Measurements from ENCODE around the gene HIBCH.

Gene HIBCH

DNA sequence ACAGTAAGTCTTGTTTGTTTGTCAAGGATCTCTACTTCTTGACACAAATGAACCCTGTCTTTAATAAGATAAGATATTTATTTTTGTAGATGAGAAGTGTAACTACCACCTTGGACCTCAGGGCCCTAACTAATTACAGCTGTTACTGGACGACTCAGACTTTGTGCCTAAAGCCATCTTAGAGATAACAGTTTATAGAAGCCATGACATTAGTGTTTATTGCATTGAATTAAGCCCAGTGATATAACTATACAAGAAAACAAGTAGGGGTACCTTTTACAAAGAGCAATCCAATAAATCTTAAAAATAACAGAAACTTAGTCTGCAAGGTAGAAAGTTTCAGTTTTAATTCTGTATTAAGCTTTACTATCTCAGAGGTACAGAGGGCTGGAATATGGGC lies 119.0 kb downstream of the HIBCH start:
- no peak for DNase-seq
- WGBS, result no CpG with 5 or more reads among the region's 1 CpG
- H3K18ac ChIP-seq (ENCODE audit: low read depth in 1 of 2, low read length in 2 of 2), result no peak overlapping the region
- no peak overlapping the region for H3K14ac ChIP-seq (ENCODE audit: low read length in 2 of 2)
- H3K9me3 ChIP-seq (ENCODE audit: control insufficient read depth, low read length), result no peaks in the 10 kb centered on the region
- H3K4me3 ChIP-seq (ENCODE audit: insufficient read depth in 1 of 2, low read depth in 1 of 2, low read length in 2 of 2), result no peak overlapping the region
- H2BK5ac ChIP-seq (ENCODE audit: low read depth, low read length, poor library complexity, severe bottlenecking), result no peak overlapping the region
- H2AFZ ChIP-seq (ENCODE audit: low read depth, low read length), result no peak overlapping the region
- no peak overlapping the region for H2BK120ac ChIP-seq (ENCODE audit: low read depth, low read length)
- H2BK12ac ChIP-seq (ENCODE audit: low read length in 2 of 2), result no peak overlapping the region
- H4K91ac ChIP-seq (ENCODE audit: low read length), result no peak overlapping the region
- no peak overlapping the region for H3K4me2 ChIP-seq (ENCODE audit: low read length, poor library complexity, severe bottlenecking)
- H3K27ac ChIP-seq (ENCODE audit: low read length, poor library complexity, severe bottlenecking), result no peak overlapping the region
- peaks cover 3 to 39% of the 10 kb centered on the region in 2 experiments for H3K36me3 ChIP-seq (ENCODE audit: control insufficient read depth in 1 of 2, insufficient read depth in 2 of 2, low read depth in 1 of 2, low read length in 2 of 2)
- H3K23ac ChIP-seq (ENCODE audit: low read length in 2 of 2), result no peak overlapping the region
- H4K8ac ChIP-seq (ENCODE audit: low read length), result no peak overlapping the region
- H3K4ac ChIP-seq (ENCODE audit: low read depth in 1 of 2, low read length in 2 of 2), result no peak overlapping the region
- H3K79me1 ChIP-seq (replicated peaks; ENCODE audit: low read length, poor library complexity, severe bottlenecking), result no peaks in the 10 kb centered on the region
- no peak overlapping the region for H2BK15ac ChIP-seq (ENCODE audit: low read depth, poor library complexity, severe bottlenecking)
- H3K27me3 ChIP-seq (ENCODE audit: control insufficient read depth in 1 of 2, insufficient read depth in 1 of 2, low read length in 2 of 2), result no peaks in the 10 kb centered on the region
- H3K4me1 ChIP-seq (ENCODE audit: control insufficient read depth, insufficient read depth, low read depth, low read length), result no peaks in the 10 kb centered on the region
- no peak overlapping the region for H3K9ac ChIP-seq (ENCODE audit: low read length)
- H2AK5ac ChIP-seq (ENCODE audit: low read length, severe bottlenecking), result no peak overlapping the region

DNA sequence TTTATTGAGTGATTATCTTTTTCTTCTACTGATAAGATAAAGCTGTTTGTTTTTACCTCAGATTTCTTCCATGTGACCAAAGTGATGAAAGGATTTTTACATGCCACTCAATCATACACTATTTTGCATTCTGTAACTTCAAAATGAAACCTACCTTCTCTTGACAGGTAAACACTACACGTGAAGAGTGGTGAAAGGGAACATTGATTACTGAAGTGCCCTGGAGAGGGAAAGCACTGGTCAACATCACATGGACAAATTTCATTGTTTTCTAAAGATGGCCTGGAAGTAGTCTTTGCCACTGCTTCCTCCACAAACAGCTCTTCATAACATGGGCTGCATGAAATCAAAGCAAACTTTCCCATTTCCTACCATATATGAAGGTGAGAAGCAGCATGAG lies 120.1 kb downstream of the HIBCH start:
- Histone ChIP-seq H3K9ac (ENCODE audit: low read length) (no peak overlapping the region), H3K36me3 (ENCODE audit: control insufficient read depth in 1 of 2, insufficient read depth in 2 of 2, low read depth in 1 of 2, low read length in 2 of 2) (peaks cover 3 to 45% of the 10 kb centered on the region in 2 experiments), H2BK120ac (ENCODE audit: low read depth, low read length) (no peak overlapping the region), H3K4me3 (ENCODE audit: insufficient read depth in 1 of 2, low read depth in 1 of 2, low read length in 2 of 2) (no peak overlapping the region), H2AK5ac (ENCODE audit: low read length, severe bottlenecking) (no peak overlapping the region), H2BK15ac (ENCODE audit: low read depth, poor library complexity, severe bottlenecking) (no peak overlapping the region), H3K4me2 (ENCODE audit: low read length, poor library complexity, severe bottlenecking) (no peak overlapping the region), H4K91ac (ENCODE audit: low read length) (no peak overlapping the region), H3K14ac (ENCODE audit: low read length in 2 of 2) (no peak overlapping the region), H3K9me3 (ENCODE audit: control insufficient read depth, low read length) (no peaks in the 10 kb centered on the region), H2AFZ (ENCODE audit: low read depth, low read length) (no peak overlapping the region), H3K4ac (ENCODE audit: low read depth in 1 of 2, low read length in 2 of 2) (no peak overlapping the region), H3K23ac (ENCODE audit: low read length in 2 of 2) (no peak overlapping the region), H3K18ac (ENCODE audit: low read depth in 1 of 2, low read length in 2 of 2) (no peak overlapping the region), H3K27me3 (ENCODE audit: control insufficient read depth in 1 of 2, insufficient read depth in 1 of 2, low read length in 2 of 2) (no peaks in the 10 kb centered on the region), H3K27ac (ENCODE audit: low read length, poor library complexity, severe bottlenecking) (no peak overlapping the region), H3K79me1 (replicated peaks; ENCODE audit: low read length, poor library complexity, severe bottlenecking) (no peaks in the 10 kb centered on the region), H2BK12ac (ENCODE audit: low read length in 2 of 2) (no peak overlapping the region), H3K4me1 (ENCODE audit: control insufficient read depth, insufficient read depth, low read depth, low read length) (no peaks in the 10 kb centered on the region), H2BK5ac (ENCODE audit: low read depth, low read length, poor library complexity, severe bottlenecking) (no peak overlapping the region), H4K8ac (ENCODE audit: low read length) (no peak overlapping the region)
- WGBS, result no CpG with 5 or more reads among the region's 1 CpG
- no peak for DNase-seq

DNA sequence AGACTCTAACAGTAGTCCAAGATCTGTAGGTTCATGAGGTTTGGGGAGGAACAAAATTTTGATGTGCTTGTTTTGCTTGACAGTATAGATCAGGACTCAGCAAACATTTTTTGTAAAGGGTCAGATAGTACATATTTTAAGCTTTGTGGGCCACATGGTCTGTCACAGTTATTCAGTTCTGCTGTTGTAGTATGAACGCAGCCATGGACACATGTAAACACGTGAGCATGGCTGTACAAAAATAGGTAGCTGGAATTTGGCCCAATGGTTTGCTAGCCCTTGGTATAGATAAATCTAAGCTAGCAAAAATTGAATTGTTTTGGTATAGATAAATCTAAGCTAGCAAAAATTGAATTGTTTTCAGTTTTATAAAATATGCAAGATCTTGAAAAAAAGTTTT lies 120.5 kb downstream of the HIBCH start:
- Histone ChIP-seq H3K27me3 (ENCODE audit: control insufficient read depth in 1 of 2, insufficient read depth in 1 of 2, low read length in 2 of 2) (no peaks in the 10 kb centered on the region), H2BK12ac (ENCODE audit: low read length in 2 of 2) (no peak overlapping the region), H3K14ac (ENCODE audit: low read length in 2 of 2) (no peak overlapping the region), H3K4me1 (ENCODE audit: control insufficient read depth, insufficient read depth, low read depth, low read length) (no peaks in the 10 kb centered on the region), H3K79me1 (replicated peaks; ENCODE audit: low read length, poor library complexity, severe bottlenecking) (no peaks in the 10 kb centered on the region), H3K4me3 (ENCODE audit: insufficient read depth in 1 of 2, low read depth in 1 of 2, low read length in 2 of 2) (no peak overlapping the region), H3K4ac (ENCODE audit: low read depth in 1 of 2, low read length in 2 of 2) (no peak overlapping the region), H3K18ac (ENCODE audit: low read depth in 1 of 2, low read length in 2 of 2) (no peak overlapping the region), H3K4me2 (ENCODE audit: low read length, poor library complexity, severe bottlenecking) (no peak overlapping the region), H3K9ac (ENCODE audit: low read length) (no peak overlapping the region), H2AK5ac (ENCODE audit: low read length, severe bottlenecking) (no peak overlapping the region), H2AFZ (ENCODE audit: low read depth, low read length) (no peak overlapping the region), H2BK15ac (ENCODE audit: low read depth, poor library complexity, severe bottlenecking) (no peak overlapping the region), H3K23ac (ENCODE audit: low read length in 2 of 2) (no peak overlapping the region), H2BK5ac (ENCODE audit: low read depth, low read length, poor library complexity, severe bottlenecking) (no peak overlapping the region), H3K36me3 (ENCODE audit: control insufficient read depth in 1 of 2, insufficient read depth in 2 of 2, low read depth in 1 of 2, low read length in 2 of 2) (peaks cover 3 to 48% of the 10 kb centered on the region in 2 experiments), H4K91ac (ENCODE audit: low read length) (no peak overlapping the region), H4K8ac (ENCODE audit: low read length) (no peak overlapping the region), H2BK120ac (ENCODE audit: low read depth, low read length) (no peak overlapping the region), H3K9me3 (ENCODE audit: control insufficient read depth, low read length) (no peaks in the 10 kb centered on the region), H3K27ac (ENCODE audit: low read length, poor library complexity, severe bottlenecking) (no peak overlapping the region)
- WGBS, result 96% methylated on average over 2 of the region's 2 CpGs
- no peak for DNase-seq

DNA sequence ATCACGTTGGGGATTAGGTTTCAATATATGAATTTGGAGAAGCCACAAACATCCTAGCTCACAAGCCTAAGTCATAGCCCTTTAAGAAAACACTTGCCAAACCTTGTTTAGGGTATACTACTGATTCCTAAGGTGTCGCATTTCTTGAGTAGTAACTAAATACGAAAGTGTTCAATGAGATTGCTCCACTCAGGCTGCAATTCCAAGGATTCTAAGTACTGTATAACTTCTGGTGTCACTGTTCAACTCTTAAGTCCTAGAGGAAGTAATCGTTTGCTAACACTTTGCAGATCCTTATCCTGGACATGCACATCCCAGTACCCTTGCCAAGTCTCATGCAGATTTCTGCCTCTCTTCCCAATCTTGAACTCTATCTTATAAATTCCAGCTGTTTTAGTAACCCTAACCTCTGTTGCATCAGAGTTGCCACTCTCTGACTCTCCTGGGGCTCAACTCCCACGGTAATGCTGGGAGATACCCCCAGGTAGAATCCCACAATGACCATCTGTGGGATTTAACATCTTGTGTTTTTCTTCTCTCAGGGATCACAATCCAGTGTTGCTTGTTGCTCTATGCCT lies 122.4 kb downstream of the HIBCH start:
- no peak overlapping the region for H4K8ac ChIP-seq (ENCODE audit: low read length)
- peaks cover 3 to 35% of the 10 kb centered on the region in 2 experiments for H3K36me3 ChIP-seq (ENCODE audit: control insufficient read depth in 1 of 2, insufficient read depth in 2 of 2, low read depth in 1 of 2, low read length in 2 of 2)
- H2BK15ac ChIP-seq (ENCODE audit: low read depth, poor library complexity, severe bottlenecking), result no peak overlapping the region
- no peak overlapping the region for H4K91ac ChIP-seq (ENCODE audit: low read length)
- H3K9ac ChIP-seq (ENCODE audit: low read length), result no peak overlapping the region
- no peak overlapping the region for H2BK5ac ChIP-seq (ENCODE audit: low read depth, low read length, poor library complexity, severe bottlenecking)
- H3K4me2 ChIP-seq (ENCODE audit: low read length, poor library complexity, severe bottlenecking), result no peak overlapping the region
- DNase-seq, result no peak
- H3K4me3 ChIP-seq (ENCODE audit: insufficient read depth in 1 of 2, low read depth in 1 of 2, low read length in 2 of 2), result no peak overlapping the region
- H3K9me3 ChIP-seq (ENCODE audit: control insufficient read depth, low read length), result no peaks in the 10 kb centered on the region
- no peak overlapping the region for H2AFZ ChIP-seq (ENCODE audit: low read depth, low read length)
- 92% methylated on average over 5 of the region's 5 CpGs for WGBS
- H3K4me1 ChIP-seq (ENCODE audit: control insufficient read depth, insufficient read depth, low read depth, low read length), result no peaks in the 10 kb centered on the region
- no peak overlapping the region for H3K18ac ChIP-seq (ENCODE audit: low read depth in 1 of 2, low read length in 2 of 2)
- no peak overlapping the region for H2BK120ac ChIP-seq (ENCODE audit: low read depth, low read length)
- H3K27ac ChIP-seq (ENCODE audit: low read length, poor library complexity, severe bottlenecking), result no peak overlapping the region
- no peak overlapping the region for H3K23ac ChIP-seq (ENCODE audit: low read length in 2 of 2)
- no peaks in the 10 kb centered on the region for H3K27me3 ChIP-seq (ENCODE audit: control insufficient read depth in 1 of 2, insufficient read depth in 1 of 2, low read length in 2 of 2)
- no peaks in the 10 kb centered on the region for H3K79me1 ChIP-seq (replicated peaks; ENCODE audit: low read length, poor library complexity, severe bottlenecking)
- H2BK12ac ChIP-seq (ENCODE audit: low read length in 2 of 2), result no peak overlapping the region
- no peak overlapping the region for H3K4ac ChIP-seq (ENCODE audit: low read depth in 1 of 2, low read length in 2 of 2)
- H3K14ac ChIP-seq (ENCODE audit: low read length in 2 of 2), result no peak overlapping the region
- no peak overlapping the region for H2AK5ac ChIP-seq (ENCODE audit: low read length, severe bottlenecking)

All from mesenchymal stem cell (in vitro differentiated cells and primary cell).